GM06990 (cell line): ENCODE measurements around the gene TFPT.

ENCODE experiments used
- DNase-seq: peaks from one replicate; pipeline ENCODE4 v3.0.0-alpha.2; 2011; ENCODE audit not compliant: insufficient read length; ENCODE audit errors: extremely low read depth
- H3K27me3 ChIP-seq: replicated peaks from 2 replicates; pipeline ENCODE4 v1.6.0; 2011; ENCODE audit warnings: low read length; ENCODE audit not compliant: control insufficient read depth, insufficient read depth
- H3K36me3 ChIP-seq: 2 replicates; pipeline ENCODE4 v1.5.1; 2011; ENCODE audit warnings: low read length; ENCODE audit not compliant: control insufficient read depth, insufficient read depth
- H3K4me3 ChIP-seq: replicated peaks from 2 replicates; pipeline ENCODE4 v1.5.1; 2011; ENCODE audit warnings: low read depth, mild to moderate bottlenecking, control low read depth, low read length
- CTCF ChIP-seq: IDR thresholded peaks from 2 replicates; pipeline ENCODE4 v1.5.1; 2011; ENCODE audit warnings: low read length, control low read depth, mild to moderate bottlenecking, inconsistent platforms; ENCODE audit not compliant: insufficient read depth, poor library complexity, severe bottlenecking

The TFPT gene

GRCh38 chr19:54063350-54064116 lies 51.9 kb downstream of the TFPT start, which contains the start of gene VSTM1:
Gene VSTM1, minus strand, starts transcription at chr19:54063897. Its CDS starts 120 bp downstream, at chr19:54063777.
- no peak for TF ChIP-seq CTCF
- no peak for DNase-seq
- no peaks in the 10 kb centered on the region for H3K27me3 ChIP-seq

GRCh38 chr19:54062643-54063042 lies 52.8 kb downstream of the TFPT start:
- no peaks in the 10 kb centered on the region for H3K27me3 ChIP-seq
- no peak for TF ChIP-seq CTCF
- no peak for DNase-seq
- no peaks in the 10 kb centered on the region for H3K36me3 ChIP-seq
- H3K4me3 ChIP-seq = no peak overlapping the region

More at GRCh38 chr19:54063350-54064116, 51.9 kb downstream of the TFPT start, which contains the start of gene VSTM1:
- H3K36me3 ChIP-seq = no peaks in the 10 kb centered on the region
- no peak within 1 kb of the TSS for H3K4me3 ChIP-seq
